Measurements from ENCODE around the gene FOXP1.

The FOXP1 gene

DNA sequence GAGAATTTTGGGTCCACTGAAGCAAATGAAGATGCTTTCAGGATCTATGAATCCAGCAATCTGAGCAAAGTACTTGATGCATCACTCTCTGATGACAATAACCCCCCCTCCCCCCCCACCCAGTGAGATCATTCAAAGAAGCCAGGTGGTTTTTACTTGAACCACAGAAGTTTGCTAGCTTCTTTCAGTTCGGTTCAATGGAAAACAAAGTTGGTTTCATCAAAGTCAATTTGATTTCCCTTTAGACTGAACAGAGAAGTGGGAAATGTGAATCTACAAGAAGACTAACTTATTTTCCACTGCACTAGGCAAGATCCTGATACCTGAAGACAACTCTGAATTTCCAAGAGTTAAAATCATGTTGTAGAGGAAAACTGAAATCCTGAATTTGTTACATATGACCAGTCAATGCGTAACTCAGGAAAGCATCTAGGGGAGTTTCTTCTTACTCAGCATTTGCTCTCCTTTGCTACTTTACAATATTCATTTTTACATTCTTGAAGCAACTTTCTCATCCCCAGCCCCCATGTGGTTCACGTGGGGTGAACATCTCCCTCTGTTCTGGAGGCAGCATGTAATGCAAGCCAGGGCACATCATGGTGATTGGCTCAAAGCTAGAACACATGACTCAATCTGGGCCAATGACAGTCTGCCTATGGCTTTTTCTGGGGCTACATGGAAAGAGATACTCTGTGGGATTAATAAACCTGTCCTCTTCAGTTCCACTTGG lies 572.6 kb downstream of the FOXP1 start:
- no peak for DNase-seq

DNA sequence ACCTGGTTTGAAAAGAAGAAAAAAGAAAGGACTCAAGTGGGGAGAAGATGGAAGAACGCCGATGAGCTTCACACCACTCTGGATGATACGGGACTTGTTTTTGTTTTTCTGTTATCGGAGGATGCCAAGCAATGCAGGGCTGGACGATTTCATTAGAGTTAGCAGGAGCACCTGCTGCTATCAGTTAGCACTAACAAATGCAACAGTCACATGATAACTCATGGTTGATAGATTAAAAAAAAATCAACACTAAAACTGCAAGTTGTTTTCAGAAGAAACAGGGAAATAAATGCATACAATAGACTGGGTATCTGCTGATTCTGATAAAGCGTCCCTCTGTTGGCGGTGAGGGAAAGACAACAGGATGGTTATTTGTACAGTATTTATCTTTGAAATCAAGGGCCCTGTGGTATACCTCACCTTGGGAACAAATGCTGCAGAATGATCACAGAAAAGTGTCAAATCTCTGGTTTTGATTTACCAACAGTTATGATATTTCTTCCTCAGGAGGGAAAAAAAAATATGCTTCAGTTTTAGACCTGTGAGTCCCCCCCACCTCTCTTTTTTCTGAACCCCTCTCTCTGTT lies 575.1 kb downstream of the FOXP1 start:
- DNase-seq, result no peak

DNA sequence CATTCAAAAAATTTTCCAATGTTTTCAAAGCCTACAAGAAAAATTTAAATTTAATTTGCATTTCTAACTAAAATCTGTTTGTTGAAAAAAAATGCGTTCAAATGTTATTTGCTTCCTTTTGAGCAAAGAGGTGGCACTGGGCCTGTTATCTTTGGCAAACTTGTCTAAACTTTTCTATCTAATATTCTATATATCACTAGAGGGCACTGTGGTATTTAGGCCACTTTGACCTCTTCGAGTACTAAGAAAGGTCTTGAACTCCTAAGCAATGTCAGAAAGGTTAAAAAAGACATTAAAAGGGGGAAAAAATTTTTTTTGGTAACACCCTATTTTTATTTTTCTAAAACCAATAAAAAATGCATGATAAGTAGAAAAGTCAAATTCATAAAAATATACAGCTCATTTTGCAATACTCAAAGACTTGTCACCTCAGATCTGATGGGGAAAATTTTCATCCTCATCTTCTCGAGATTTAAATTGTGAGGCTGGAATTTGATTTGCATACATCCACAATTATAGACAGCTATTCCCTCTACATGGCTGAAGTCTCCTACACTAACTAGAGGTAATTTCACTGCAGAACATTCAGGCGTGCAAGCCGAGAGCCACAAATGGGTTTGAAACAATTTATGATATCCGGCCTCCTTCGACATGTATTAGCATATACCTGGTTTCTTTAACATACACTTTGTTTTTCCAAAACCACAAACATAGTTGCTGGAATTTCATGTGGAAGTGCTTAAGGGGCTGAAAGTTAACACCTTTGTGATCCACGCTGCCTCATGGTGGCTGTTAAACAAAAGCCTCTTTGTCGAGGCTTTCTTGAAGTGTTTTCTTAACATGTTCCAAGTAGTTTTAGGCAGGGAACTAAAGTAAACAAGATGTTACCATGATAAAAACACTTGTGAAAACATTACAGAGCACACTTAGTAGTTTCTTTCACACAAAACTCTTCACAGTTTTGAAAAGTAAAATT lies 576.4 kb downstream of the FOXP1 start:
- no peak for DNase-seq

DNA sequence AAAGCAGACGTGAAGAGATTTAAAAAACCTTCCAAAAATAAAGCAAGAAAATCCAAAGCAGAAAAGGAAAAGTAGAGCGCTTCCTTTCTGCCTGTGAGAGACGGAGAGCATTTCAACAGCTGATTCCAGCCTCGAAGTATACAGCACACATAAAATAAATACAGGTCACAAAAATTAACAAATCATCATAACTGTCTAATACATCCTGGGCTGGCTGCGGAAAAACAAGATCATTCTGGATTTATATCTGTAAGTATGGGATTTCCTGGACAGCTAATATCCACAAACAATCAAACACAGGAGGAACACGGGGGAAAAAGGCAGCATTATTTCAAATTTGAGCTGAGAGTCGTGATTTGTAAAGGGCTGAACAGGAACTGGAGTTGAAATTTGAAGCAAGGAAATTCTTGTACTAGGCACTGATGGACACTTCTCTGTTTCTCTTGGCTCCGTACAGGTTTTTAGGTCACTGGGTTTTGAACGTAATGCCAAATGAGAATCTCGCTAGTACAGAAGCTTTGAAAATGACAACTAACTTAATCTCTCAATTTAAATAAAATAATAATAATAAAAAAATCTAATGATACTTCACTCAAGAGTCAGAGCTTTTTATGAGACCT lies 577.7 kb downstream of the FOXP1 start:
- DNase-seq, result no peak

GRCh38 chr3:71003511-71003910 lies 580.0 kb downstream of the FOXP1 start:
- no peak for DNase-seq

- DNase-seq, result no peak
These were observed 581.2 kb downstream of the FOXP1 start for GRCh38 chr3:71002298-71002697.

DNA sequence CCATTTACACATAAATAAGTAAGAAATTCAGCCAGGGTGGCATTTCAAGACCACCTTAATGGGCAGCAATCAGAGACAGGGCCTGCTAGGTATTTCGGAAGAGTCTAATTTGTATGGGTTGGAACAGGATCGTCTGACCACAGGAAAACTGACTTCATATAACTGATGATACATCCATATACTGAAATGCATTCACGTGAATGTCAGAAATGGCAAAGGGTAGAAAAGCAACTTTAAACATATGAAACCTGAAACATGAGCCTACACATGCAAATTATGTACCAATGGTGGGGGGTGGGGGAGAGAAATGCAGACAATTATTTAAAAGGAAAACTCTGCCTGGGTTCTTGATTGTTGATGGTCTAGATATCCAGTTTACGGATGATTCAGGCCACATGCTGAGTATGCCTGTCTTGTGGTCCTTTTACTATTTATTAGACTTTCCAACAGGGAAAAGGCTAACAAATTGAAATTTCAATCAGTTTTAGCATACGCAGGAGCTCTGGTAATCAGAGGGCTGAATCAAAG lies 582.2 kb downstream of the FOXP1 start:
- DNase-seq, result no peak

DNA sequence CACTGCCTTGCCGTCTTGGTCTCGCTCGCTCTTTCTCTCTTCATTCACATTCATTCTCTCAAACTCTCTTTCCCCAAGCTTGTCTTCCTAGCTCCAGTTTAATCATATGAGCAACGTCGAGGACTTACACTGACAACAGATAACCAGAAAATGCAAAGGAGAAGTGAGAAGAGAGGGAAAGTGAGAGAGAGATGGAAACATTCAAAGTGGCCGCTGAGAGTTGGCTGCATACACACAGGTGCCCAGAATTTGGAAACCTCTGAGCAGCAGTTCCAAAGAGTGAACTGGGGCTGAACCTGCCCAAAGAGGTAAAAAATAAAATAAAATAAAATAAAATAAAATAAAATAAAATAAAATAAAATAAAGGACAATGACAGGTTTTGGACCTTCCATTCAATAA lies 583.0 kb downstream of the FOXP1 start:
- DNase-seq, result no peak

DNA sequence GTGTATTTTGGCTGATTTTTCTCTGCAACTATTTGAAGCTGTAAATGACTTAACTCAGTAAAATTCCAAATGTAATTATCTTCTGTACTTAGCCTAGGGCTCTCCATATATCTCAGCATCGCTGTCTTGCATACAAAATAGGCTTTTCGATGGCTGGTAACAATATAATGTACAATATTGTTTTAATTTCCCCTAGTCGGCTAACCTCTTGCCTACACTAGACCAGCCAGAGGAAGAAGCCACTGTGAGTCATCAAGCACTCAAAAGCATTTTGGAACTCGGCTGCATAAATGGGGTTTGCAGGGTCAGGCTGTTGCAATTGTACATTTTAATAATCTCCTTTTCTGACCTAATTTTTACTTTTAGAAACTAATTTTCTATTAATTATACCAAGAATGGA lies 583.8 kb downstream of the FOXP1 start:
- DNase-seq, result no peak

DNA sequence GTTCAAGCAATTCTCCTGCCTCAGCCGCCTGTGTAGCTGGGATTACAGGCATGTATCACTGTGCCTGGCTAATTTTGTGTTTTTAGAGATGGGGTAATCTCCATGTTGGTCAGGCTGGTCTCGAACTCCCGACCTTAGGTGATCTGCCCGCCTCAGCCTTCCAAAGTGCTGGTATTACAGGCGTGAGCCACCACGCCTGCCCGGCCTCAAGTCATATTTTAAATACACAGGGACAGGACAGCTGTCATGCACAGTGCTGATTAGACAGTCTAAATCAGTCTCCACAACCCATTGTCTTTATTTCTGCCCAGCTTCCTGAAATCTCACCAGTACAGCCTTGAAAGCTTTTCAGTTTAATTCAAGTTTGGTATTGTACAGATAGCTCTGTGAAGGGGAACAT lies 587.4 kb downstream of the FOXP1 start:
- no peak for DNase-seq

DNA sequence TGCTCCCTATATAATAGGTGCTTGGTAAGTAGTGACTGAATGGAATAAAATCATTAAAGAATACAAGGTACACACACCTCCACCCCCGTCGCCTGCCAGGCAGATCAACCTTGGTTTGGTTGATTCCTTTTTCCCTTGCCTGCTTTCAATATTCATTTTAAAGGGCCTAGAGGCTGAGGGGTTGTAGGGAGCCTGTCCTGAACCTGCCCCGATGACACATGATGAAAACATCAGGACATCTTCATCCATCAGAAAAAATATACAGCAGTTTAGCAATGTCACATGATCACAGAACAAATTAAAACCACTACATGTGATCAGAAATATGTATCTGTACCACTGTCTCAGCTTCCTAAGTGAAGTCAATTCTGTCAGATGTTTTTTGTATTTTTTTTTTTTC lies 588.9 kb downstream of the FOXP1 start:
- DNase-seq, result no peak

- no peak for DNase-seq
These were observed 590.8 kb downstream of the FOXP1 start for GRCh38 chr3:70992562-70993204.

DNA sequence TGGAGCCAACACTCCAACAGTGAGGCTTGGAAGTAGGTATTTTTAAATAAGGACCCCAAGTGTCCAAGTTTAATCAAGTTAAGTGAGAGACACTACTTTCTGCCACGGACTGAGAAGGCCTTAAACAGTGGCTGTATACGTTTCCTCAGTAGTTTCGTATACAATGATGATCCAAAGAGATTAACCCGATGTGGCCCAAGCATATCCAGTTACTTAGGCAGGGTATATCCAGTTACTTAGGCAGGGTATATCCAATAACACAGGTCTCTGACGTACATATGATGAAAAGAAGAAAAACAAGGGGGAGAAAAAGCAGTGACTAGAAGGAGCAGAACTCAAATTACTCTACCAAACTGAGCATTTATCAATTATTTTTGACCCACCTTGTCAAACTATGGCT lies 591.4 kb downstream of the FOXP1 start:
- no peak for DNase-seq

- no peak for DNase-seq
These were observed 592.8 kb downstream of the FOXP1 start for GRCh38 chr3:70990723-70991122.

- no peak for DNase-seq
These were observed 593.3 kb downstream of the FOXP1 start for GRCh38 chr3:70990185-70990584.

- no peak for DNase-seq
These were observed 594.4 kb downstream of the FOXP1 start for GRCh38 chr3:70989174-70989573.

DNA sequence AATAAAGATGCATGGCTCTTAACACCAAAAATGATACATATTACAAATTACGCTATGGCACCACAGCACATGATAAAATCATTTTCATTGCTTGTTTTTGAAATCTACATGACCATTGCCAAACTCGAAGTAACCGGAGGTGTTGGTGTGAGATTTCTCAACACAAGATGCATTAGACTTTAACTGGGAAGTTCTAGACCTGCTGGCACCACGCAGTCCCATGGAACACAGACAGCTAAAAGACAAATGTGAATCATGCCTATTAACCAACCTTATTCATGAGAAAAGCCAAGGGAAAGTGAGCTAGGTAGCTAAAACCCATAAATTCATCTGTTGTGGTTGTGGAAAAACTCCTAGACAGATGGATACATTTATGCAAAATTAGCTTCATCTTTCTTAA lies 595.4 kb downstream of the FOXP1 start:
- no peak for DNase-seq

DNA sequence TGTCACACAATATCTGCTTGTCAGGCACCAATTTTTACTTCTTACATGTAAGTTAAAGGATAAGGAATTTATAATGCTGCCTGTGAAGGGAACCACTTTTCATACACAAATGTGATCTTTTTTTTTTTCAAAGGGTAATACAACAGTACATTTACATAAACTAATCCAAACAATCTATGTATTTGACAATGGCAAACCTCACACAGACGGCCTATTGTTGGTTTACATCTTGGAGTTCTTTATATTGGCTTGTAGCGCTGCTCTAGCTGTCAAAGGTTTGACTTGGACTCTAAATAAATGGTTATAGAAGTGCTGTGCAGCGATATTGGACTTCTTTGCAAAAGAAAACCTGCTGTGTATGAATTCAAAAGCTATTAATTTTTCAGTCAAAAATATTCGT lies 598.0 kb downstream of the FOXP1 start:
- DNase-seq, result no peak

GRCh38 chr3:70984776-70985482 lies 598.6 kb downstream of the FOXP1 start:
- no peak for DNase-seq

DNA sequence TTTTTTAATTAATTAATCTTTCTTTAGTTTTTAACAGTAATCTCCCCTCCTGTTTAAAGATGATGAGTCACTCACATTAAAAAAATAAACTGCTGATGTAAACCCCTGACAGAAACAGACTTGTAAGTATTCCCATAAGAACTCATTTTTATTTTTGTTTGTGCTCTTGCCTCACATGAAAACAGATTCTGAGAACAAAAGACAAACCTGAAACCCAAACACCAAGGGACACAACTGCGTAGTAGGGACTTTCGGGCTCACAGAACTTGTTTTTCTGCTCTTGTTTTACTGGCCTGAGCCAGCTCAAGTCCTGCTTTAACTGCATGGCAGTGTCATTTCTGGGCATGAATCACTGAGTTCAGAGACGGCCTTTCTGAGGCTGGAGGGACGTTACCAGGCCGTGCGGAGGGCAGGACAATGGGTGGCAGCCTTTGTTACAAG lies 600.8 kb downstream of the FOXP1 start:
- DNase-seq, result peak; percentile 52

DNA sequence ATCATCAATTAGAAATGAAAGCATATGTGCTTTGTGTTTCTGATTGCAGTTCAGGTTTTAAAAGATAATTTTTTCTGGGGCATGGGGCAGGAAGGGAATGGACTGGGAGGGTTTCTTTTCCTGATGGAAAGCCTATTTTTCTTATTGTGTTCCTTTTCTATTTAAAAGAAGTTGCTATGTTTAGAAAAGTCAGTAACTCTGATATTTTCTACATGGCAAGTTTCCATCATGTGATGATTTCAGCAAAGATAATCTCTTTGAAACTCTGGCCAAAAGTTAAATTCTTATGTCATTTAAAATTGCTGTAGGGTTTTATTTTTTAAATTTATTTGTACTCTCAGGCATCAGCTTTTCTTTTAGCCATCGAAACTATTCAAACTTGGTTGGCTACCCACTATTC lies 601.2 kb downstream of the FOXP1 start:
- no peak for DNase-seq

Data from femur (tissue), 1 donor.